ENCODE results near the gene CNTN5.

Gene CNTN5

GRCh38 chr11:100294748-100295147 lies 1274.0 kb downstream of the CNTN5 start:
- no peak overlapping the region for H3K4me3 ChIP-seq
- TF ChIP-seq Cebpa-rat (IDR thresholded peaks at IDR 0.05) = no peak
- H3K9ac ChIP-seq = no peak overlapping the region
- no peak overlapping the region for H3K27ac ChIP-seq
- H3K27me3 ChIP-seq = no peaks in the 10 kb centered on the region
- no peak overlapping the region for H3K4me2 ChIP-seq
- no peaks in the 10 kb centered on the region for H4K20me1 ChIP-seq
- no peaks in the 10 kb centered on the region for H3K36me3 ChIP-seq
- H3K9me3 ChIP-seq (replicated peaks in 1 of 11) = no peaks in the 10 kb centered on the region
- no peaks in the 10 kb centered on the region for H3K4me1 ChIP-seq

GRCh38 chr11:100296051-100296679 lies 1275.4 kb downstream of the CNTN5 start:
- no peak for TF ChIP-seq Cebpa-rat (IDR thresholded peaks at IDR 0.05)

GRCh38 chr11:100297516-100297915 lies 1276.8 kb downstream of the CNTN5 start:
- no peaks in the 10 kb centered on the region for H4K20me1 ChIP-seq
- no peaks in the 10 kb centered on the region for H3K27me3 ChIP-seq
- no peaks in the 10 kb centered on the region for H3K36me3 ChIP-seq
- H3K4me2 ChIP-seq = no peak overlapping the region
- no peaks in the 10 kb centered on the region for H3K9me3 ChIP-seq (replicated peaks in 1 of 11)
- no peak overlapping the region for H3K27ac ChIP-seq
- H3K4me3 ChIP-seq = no peak overlapping the region
- no peak overlapping the region for H3K9ac ChIP-seq
- TF ChIP-seq Cebpa-rat (IDR thresholded peaks at IDR 0.05) = no peak
- H3K4me1 ChIP-seq = no peaks in the 10 kb centered on the region

More at GRCh38 chr11:100296051-100296679, 1275.4 kb downstream of the CNTN5 start:
- Histone ChIP-seq H3K27ac (no peak overlapping the region), H3K9ac (no peak overlapping the region), H3K27me3 (no peaks in the 10 kb centered on the region), H3K4me2 (no peak overlapping the region), H3K4me3 (no peak overlapping the region), H4K20me1 (no peaks in the 10 kb centered on the region), H3K9me3 (replicated peaks in 1 of 11) (no peaks in the 10 kb centered on the region), H3K4me1 (no peaks in the 10 kb centered on the region), H3K36me3 (no peaks in the 10 kb centered on the region)

- Histone ChIP-seq H3K36me3 (no peaks in the 10 kb centered on the region), H4K20me1 (no peaks in the 10 kb centered on the region), H3K4me1 (no peaks in the 10 kb centered on the region), H3K4me3 (no peak overlapping the region), H3K4me2 (no peak overlapping the region), H3K27ac (no peak overlapping the region), H3K9ac (no peak overlapping the region), H3K27me3 (no peaks in the 10 kb centered on the region), H3K9me3 (replicated peaks in 1 of 11) (no peaks in the 10 kb centered on the region)
- TF ChIP-seq Cebpa-rat (IDR thresholded peaks at IDR 0.05) = no peak
Measured at GRCh38 chr11:100302824-100303223, 1282.1 kb downstream of the CNTN5 start.

DNA sequence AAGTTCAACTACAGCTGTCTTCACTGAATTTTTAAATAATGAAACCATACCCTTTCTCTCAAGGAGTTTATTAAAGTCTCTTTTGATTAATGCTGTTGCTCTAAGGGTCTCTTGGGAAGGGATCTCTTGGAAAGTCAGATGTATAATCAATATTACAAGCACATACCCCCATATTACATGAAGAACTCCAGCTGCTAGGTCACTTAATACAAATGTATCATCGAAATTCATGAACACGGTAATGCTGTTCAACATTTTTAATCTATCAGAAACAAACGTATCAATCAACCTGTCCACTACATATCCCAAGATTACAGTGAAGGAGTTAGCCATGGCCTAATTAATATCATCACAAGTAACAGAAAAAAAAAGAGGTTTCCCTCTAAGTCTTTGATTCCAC lies 1283.1 kb downstream of the CNTN5 start:
- H4K20me1 ChIP-seq = no peaks in the 10 kb centered on the region
- H3K27ac ChIP-seq = no peak overlapping the region
- H3K9ac ChIP-seq = no peak overlapping the region
- H3K36me3 ChIP-seq = no peaks in the 10 kb centered on the region
- H3K4me3 ChIP-seq = no peak overlapping the region
- no peaks in the 10 kb centered on the region for H3K4me1 ChIP-seq
- H3K27me3 ChIP-seq = no peaks in the 10 kb centered on the region
- no peaks in the 10 kb centered on the region for H3K9me3 ChIP-seq (replicated peaks in 1 of 11)
- H3K4me2 ChIP-seq = no peak overlapping the region
- TF ChIP-seq Cebpa-rat (IDR thresholded peaks at IDR 0.05) = no peak

- H3K4me1 ChIP-seq = no peaks in the 10 kb centered on the region
- H3K4me3 ChIP-seq = no peak overlapping the region
- H3K27me3 ChIP-seq = no peaks in the 10 kb centered on the region
- no peaks in the 10 kb centered on the region for H3K9me3 ChIP-seq (replicated peaks in 1 of 11)
- no peak overlapping the region for H3K9ac ChIP-seq
- TF ChIP-seq Cebpa-rat (IDR thresholded peaks at IDR 0.05) = no peak
- no peaks in the 10 kb centered on the region for H3K36me3 ChIP-seq
- H4K20me1 ChIP-seq = no peaks in the 10 kb centered on the region
- no peak overlapping the region for H3K27ac ChIP-seq
- H3K4me2 ChIP-seq = no peak overlapping the region
Measured at GRCh38 chr11:100308202-100308601, 1287.5 kb downstream of the CNTN5 start.

GRCh38 chr11:100315946-100316345 lies 1295.2 kb downstream of the CNTN5 start:
- Histone ChIP-seq H4K20me1 (no peaks in the 10 kb centered on the region), H3K9ac (no peak overlapping the region), H3K27me3 (no peaks in the 10 kb centered on the region), H3K36me3 (no peaks in the 10 kb centered on the region), H3K4me3 (no peak overlapping the region), H3K4me2 (no peak overlapping the region), H3K9me3 (replicated peaks in 1 of 11) (no peaks in the 10 kb centered on the region), H3K4me1 (no peaks in the 10 kb centered on the region), H3K27ac (no peak overlapping the region)
- no peak for TF ChIP-seq Cebpa-rat (IDR thresholded peaks at IDR 0.05)

GRCh38 chr11:100316952-100317351 lies 1296.2 kb downstream of the CNTN5 start:
- Histone ChIP-seq H3K9me3 (replicated peaks in 1 of 11) (no peaks in the 10 kb centered on the region), H4K20me1 (no peaks in the 10 kb centered on the region), H3K27me3 (no peaks in the 10 kb centered on the region), H3K4me2 (no peak overlapping the region), H3K4me1 (no peaks in the 10 kb centered on the region), H3K9ac (no peak overlapping the region), H3K36me3 (no peaks in the 10 kb centered on the region), H3K4me3 (no peak overlapping the region), H3K27ac (no peak overlapping the region)
- no peak for TF ChIP-seq Cebpa-rat (IDR thresholded peaks at IDR 0.05)

GRCh38 chr11:100319691-100320090 lies 1298.9 kb downstream of the CNTN5 start:
- no peak overlapping the region for H3K4me2 ChIP-seq
- H3K9ac ChIP-seq = no peak overlapping the region
- no peaks in the 10 kb centered on the region for H3K27me3 ChIP-seq
- TF ChIP-seq Cebpa-rat (IDR thresholded peaks at IDR 0.05) = no peak
- H4K20me1 ChIP-seq = no peaks in the 10 kb centered on the region
- no peaks in the 10 kb centered on the region for H3K4me1 ChIP-seq
- no peaks in the 10 kb centered on the region for H3K9me3 ChIP-seq (replicated peaks in 1 of 11)
- no peaks in the 10 kb centered on the region for H3K36me3 ChIP-seq
- H3K4me3 ChIP-seq = no peak overlapping the region
- H3K27ac ChIP-seq = no peak overlapping the region

- H3K9me3 ChIP-seq (replicated peaks in 1 of 11) = no peaks in the 10 kb centered on the region
- H3K36me3 ChIP-seq = no peaks in the 10 kb centered on the region
- H3K4me3 ChIP-seq = no peak overlapping the region
- TF ChIP-seq Cebpa-rat (IDR thresholded peaks at IDR 0.05) = no peak
- H3K4me1 ChIP-seq = no peaks in the 10 kb centered on the region
- H3K4me2 ChIP-seq = no peak overlapping the region
- H3K9ac ChIP-seq = no peak overlapping the region
- no peaks in the 10 kb centered on the region for H4K20me1 ChIP-seq
- H3K27me3 ChIP-seq = no peaks in the 10 kb centered on the region
- no peak overlapping the region for H3K27ac ChIP-seq
Measured at GRCh38 chr11:100328626-100329340, 1308.0 kb downstream of the CNTN5 start.
